Kidney (tissue), 14 donors: ENCODE measurements around the gene TNFRSF14. TPM values are rescaled to one million over a fixed set of nuclear protein-coding genes. Genes with fewer than 3 reads are reported as not detected.

Experiments used
- DNase-seq, 5 donors: peaks; one replicate each; pipeline ENCODE4 v3.0.0-alpha.2; 2013 to 2020
- FAIRE-seq: peaks from 2 replicates; lab custom pipeline; 2012; peaks lifted over from hg19 to GRCh38; lab: Jason Lieb, UNC
- H3K27ac ChIP-seq, 2 donors: one replicate each; pipeline ENCODE4 v1.7.0; 2013; ENCODE audit warnings: low read depth in 2 of 2, low read length in 2 of 2, inconsistent platforms in 1 of 2
- H3K27me3 ChIP-seq: one replicate; pipeline ENCODE4 v1.7.1; 2013; ENCODE audit warnings: low read length, inconsistent platforms; ENCODE audit not compliant: control insufficient read depth, insufficient read depth
- H3K36me3 ChIP-seq, 3 donors: one replicate each; pipeline versions ENCODE4 v1.7.0 to v1.7.1; 2013; ENCODE audit warnings: low read length in 3 of 3, control low read depth in 1 of 3, inconsistent platforms in 1 of 3; ENCODE audit not compliant: insufficient read depth in 3 of 3, control insufficient read depth in 2 of 3
- H3K4me1 ChIP-seq, 3 donors: one replicate each; pipeline versions ENCODE4 v1.7.0 to v1.7.1; 2013; ENCODE audit warnings: low read length in 3 of 3, inconsistent platforms in 1 of 3, low read depth in 1 of 3; ENCODE audit not compliant: control insufficient read depth in 2 of 3, insufficient read depth in 2 of 3
- H3K4me3 ChIP-seq, 3 donors: one replicate each; pipeline versions ENCODE4 v1.7.0 to v1.8.1; 2013; ENCODE audit warnings: low read length in 3 of 3, control low read depth in 1 of 3, inconsistent platforms in 1 of 3
- H3K9ac ChIP-seq, 3 donors: one replicate each; pipeline versions ENCODE4 v1.7.0 to v1.7.1; 2013; ENCODE audit warnings: low read length in 3 of 3, control low read depth in 1 of 3, inconsistent platforms in 1 of 3
- H3K9me3 ChIP-seq, 3 donors: one replicate each; pipeline versions ENCODE4 v1.7.0 to v1.7.1; 2013; ENCODE audit warnings: low read length in 3 of 3, control low read depth in 1 of 3, inconsistent platforms in 1 of 3; ENCODE audit not compliant: control insufficient read depth in 2 of 3, insufficient read depth in 1 of 3
- CTCF ChIP-seq: IDR thresholded peaks from 3 replicates; pipeline ENCODE4 v1.5.1; 2012; ENCODE audit warnings: mild to moderate bottlenecking, moderate library complexity, borderline replicate concordance; ENCODE audit not compliant: insufficient read depth; ENCODE audit errors: extremely low read depth
- intact Hi-C: fragments of 100-400 bp; cut with DNase I; formaldehyde crosslinking; loops from one replicate; pipeline ENCODE4 v1.11.1; 2022
- polyA plus RNA-seq: library from polyadenylated mRNA; stranded (reverse); fragments of 350-450 nt; fragmentation: Illumina TruSeq; extraction: RNeasy Lipid Tissue Mini Kit (QIAGEN cat#74804); gene quantifications from one replicate; pipeline ENCODE4 v1.2.3, GENCODE V29; 2014; ENCODE audit warnings: low read depth, low replicate concordance; ENCODE audit not compliant: insufficient read depth
- total RNA-seq: library from RNA; stranded (reverse); fragmentation: NEBNext Ultra II Directional; extraction: Animal tissue kit (Norgen Biotek cat#: 25700); gene quantifications from one replicate; pipeline ENCODE4 v1.2.1, GENCODE V29; 2021
- donor health status: control.
- donor health status: control.
- donor health status: control.
- donor health status: control.
- donor health status: control.
- donor health status: DM: yes; HTN: yes; CAD: no.
- donor health status: Normal renal cell carcinoma (clear cell type).

The TNFRSF14 gene
- total and polyA plus RNA-seq, 2 donors from 2014 or later: 95.0 to 99.1 TPM

- no peak for FAIRE-seq
- no peak for DNase-seq
- H3K4me1 ChIP-seq: peaks cover 0 to 17% (median 7%) of the 10 kb centered on the region in 3 donors
- intact Hi-C loops: no loop called here
- H3K27me3 ChIP-seq: no peaks in the 10 kb centered on the region
- no peaks in the 10 kb centered on the region for H3K9me3 ChIP-seq
- peaks cover 2 to 48% (median 28%) of the 10 kb centered on the region in 3 donors for H3K36me3 ChIP-seq
- no peak overlapping the region for H3K9ac ChIP-seq
- H3K4me3 ChIP-seq: no peak overlapping the region
- TF ChIP-seq CTCF: no peak
- H3K27ac ChIP-seq: no peak overlapping the region
Measured at GRCh38 chr1:2520806-2521205, 35.4 kb upstream of the TNFRSF14 start.

GRCh38 chr1:2522230-2522629, 33.9 kb upstream of the TNFRSF14 start:
- intact Hi-C loops: no loop called here
- Histone ChIP-seq H3K27ac (no peak overlapping the region), H3K4me3 (no peak overlapping the region), H3K9me3 (no peaks in the 10 kb centered on the region), H3K9ac (no peak overlapping the region), H3K27me3 (no peaks in the 10 kb centered on the region), H3K4me1 (peaks cover 0 to 21% (median 7%) of the 10 kb centered on the region in 3 donors), H3K36me3 (peaks cover 2 to 42% (median 21%) of the 10 kb centered on the region in 3 donors)
- no peak for DNase-seq
- FAIRE-seq: no peak
- TF ChIP-seq CTCF: no peak

GRCh38 chr1:2523191-2523890, 32.8 kb upstream of the TNFRSF14 start:
- Histone ChIP-seq H3K36me3 (peaks cover 2 to 31% (median 16%) of the 10 kb centered on the region in 3 donors), H3K4me3 (no peak overlapping the region), H3K27me3 (no peaks in the 10 kb centered on the region), H3K9ac (no peak overlapping the region), H3K9me3 (no peaks in the 10 kb centered on the region), H3K4me1 (peaks cover 0 to 23% (median 7%) of the 10 kb centered on the region in 3 donors), H3K27ac (no peak overlapping the region)
- intact Hi-C loops: no loop called here
- DNase-seq (no peak), FAIRE-seq (no peak)
- TF ChIP-seq CTCF: no peak
